ENCODE measurements around the gene NRIP1.

The NRIP1 gene

DNA sequence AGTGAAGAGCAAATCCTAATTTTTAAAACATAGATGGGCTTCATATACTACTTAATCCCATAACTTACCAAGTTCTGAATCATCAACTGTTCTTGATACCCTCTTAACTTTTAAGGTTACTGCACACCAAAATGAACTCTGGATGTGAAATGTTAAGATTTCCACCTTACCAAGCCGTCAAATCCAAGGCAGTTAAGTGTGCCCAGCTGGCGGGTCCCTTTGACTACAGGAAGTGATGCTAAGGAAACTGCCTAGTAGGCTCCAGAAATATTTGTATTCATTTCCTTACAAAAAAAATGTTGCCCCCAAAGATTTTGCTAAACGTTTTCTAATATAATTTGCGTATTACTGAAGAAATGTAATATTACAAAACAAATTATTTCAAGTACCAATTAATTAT is 10.7 kb downstream of the NRIP1 start:
- no peak for DNase-seq (ENCODE audit: low spot score)
- TF ChIP-seq, protein P1, sequence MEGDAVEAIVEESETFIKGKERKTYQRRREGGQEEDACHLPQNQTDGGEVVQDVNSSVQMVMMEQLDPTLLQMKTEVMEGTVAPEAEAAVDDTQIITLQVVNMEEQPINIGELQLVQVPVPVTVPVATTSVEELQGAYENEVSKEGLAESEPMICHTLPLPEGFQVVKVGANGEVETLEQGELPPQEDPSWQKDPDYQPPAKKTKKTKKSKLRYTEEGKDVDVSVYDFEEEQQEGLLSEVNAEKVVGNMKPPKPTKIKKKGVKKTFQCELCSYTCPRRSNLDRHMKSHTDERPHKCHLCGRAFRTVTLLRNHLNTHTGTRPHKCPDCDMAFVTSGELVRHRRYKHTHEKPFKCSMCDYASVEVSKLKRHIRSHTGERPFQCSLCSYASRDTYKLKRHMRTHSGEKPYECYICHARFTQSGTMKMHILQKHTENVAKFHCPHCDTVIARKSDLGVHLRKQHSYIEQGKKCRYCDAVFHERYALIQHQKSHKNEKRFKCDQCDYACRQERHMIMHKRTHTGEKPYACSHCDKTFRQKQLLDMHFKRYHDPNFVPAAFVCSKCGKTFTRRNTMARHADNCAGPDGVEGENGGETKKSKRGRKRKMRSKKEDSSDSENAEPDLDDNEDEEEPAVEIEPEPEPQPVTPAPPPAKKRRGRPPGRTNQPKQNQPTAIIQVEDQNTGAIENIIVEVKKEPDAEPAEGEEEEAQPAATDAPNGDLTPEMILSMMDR (IDR thresholded peaks at IDR 0.05; ENCODE audit: extremely low read depth, missing control alignments): no peak

DNA sequence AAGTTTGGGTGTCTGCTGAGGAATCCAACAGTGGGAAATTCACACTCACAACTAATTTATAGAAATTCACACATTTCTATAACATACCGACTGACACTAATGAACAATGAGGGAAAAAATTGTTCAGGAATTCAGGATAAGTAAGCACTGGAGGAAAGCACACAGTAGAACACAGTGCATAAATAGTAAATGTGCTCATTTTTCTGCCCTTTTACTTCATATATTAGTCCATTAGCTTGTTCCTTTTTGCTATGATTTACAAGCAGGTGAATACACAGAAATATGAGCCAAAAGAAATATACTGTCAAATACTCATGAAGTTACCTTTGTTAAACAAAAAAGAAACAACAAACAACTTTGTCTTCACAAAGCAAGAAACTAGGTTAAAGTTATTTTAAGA is 11.3 kb downstream of the NRIP1 start:
- TF ChIP-seq, protein P1 (IDR thresholded peaks at IDR 0.05; ENCODE audit: extremely low read depth, missing control alignments): no peak
- DNase-seq (ENCODE audit: low spot score): no peak

DNA sequence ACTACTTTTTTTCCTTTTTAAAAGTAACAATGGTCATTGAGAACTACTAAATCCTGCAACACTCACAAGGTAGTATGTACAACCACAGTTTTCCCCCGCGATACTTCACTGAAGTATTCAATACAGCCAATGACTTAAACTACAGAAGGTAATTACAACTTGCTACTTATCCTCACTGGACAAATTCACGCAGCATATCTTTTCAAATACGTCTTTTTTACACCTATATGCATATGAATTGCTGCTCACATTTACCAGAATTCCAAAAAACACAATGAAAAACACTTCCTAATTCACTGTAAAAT is 12.4 kb downstream of the NRIP1 start:
- TF ChIP-seq, protein P1 (IDR thresholded peaks at IDR 0.05; ENCODE audit: extremely low read depth, missing control alignments): no peak
- DNase-seq (ENCODE audit: low spot score): no peak

DNA sequence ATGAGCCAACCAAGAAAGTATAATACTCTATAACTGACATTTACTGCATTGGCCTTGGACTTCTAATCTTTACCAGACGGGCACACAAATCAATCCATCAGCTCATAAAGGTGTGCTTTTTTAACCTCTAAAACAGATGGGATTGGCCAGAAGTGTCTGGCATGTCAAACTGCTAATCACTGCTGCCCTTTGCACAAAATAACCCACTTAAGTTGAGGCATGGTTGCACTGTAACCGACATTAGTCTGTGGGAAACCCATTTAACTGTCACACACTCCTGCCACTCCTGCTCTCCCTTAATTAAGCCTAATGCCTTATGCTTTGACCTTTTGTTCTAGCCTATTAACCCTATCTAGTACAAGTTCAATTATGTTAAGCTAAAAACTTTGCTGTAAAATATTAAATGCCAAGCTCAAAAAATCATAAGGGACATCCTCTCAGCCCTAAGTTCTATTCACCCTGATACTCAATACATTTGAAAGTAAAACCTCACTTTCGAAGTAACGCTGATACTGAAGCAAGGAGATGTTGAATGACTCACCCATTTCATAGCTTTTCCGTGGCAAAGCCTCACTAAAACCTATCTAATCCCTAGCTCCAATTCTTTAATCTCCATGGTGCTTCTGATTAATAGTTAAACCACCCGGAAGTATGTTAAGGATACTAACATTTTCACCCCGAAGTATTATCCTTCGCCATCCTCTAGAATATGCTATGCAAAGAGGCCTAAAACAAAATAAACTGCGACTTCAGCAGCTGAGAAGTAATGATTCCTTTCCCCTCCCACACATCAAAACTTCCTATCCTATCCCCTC is 12.9 kb downstream of the NRIP1 start:
- TF ChIP-seq, protein P1 (IDR thresholded peaks at IDR 0.05; ENCODE audit: extremely low read depth, missing control alignments): no peak
- peak; percentile 50 for DNase-seq (ENCODE audit: low spot score)

DNA sequence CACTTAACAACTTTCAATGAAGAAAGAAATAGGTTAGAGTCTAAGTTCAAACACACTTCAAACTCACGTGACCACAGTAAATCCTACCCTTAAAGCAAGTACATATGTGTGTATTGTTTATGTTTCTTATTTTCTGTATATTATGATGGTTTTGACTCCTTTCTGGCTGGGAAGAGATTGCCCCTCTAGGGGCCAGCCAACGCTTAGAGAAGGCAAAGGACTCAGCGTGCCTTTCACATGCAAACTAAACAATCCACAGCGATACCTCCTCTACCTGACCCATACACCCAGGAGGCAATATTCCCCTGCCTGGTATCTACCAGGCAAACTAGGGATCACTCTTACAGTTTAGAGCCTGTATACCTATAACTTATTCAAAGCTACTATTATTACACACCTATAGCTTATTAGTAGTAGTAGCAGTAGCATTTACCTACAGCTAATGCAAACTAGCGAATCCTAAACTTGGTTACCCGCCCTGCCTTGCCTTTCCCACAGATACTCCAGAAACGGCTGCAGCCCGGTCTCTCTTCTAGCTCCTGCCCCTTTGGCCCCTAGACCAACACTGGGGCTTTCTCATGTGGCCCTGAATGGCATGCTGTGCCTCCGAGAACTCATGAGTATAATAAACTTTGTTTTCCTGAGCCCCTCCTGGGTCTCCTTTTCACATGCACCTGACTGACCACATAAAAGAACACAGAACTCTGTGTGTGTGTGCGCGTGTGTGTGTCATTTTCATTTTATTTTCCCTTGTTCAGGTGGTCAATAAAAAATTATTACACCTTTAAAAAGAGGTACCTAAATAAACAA is 14.0 kb downstream of the NRIP1 start:
- DNase-seq (ENCODE audit: low spot score): no peak

DNA sequence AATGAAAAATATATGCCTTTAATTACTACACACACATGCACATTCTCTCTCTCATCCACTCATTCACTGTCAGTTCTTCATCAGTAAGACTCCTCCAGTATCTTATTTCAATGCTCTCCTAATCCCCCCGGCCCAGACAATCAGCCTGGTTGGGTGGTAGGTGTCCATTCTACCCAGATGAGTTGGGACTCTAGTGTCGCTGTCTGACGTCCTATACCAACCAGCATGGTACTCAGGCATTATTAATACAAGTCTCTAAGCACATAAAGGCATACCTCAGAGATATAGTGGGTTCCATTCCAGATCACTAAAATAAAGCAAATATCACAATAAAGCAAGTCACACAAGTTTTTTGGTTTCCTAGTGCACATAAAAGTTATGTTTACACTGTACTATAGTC is 19.8 kb downstream of the NRIP1 start:
- no peak for DNase-seq (ENCODE audit: low spot score)
- TF ChIP-seq, protein P1 (IDR thresholded peaks at IDR 0.05; ENCODE audit: extremely low read depth, missing control alignments): no peak

More for the DNA sequence above, 14.0 kb downstream of the NRIP1 start:
- TF ChIP-seq, protein P1 (IDR thresholded peaks at IDR 0.05; ENCODE audit: extremely low read depth, missing control alignments): no peak

DNA sequence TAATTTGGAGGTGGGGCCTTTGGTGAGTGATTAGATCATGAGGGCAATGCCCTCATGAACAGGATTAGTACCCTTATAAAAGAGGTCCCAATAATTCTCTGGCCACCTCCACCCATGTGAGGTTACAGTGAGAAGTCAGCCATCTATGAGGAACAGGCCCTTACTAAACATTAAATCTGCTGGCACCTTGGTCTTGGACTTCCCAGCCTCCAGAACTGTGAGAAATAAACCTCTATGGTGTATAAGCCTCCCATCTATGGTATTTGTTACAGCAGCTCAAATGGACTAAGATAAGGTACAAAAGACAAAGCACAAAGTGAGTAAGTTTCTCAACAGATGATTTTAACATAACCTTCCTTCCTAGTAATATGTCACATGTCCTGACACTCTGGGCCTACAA is 22.3 kb downstream of the NRIP1 start:
- TF ChIP-seq, protein P1 (IDR thresholded peaks at IDR 0.05; ENCODE audit: extremely low read depth, missing control alignments): no peak
- no peak for DNase-seq (ENCODE audit: low spot score)

All from GM20000 (cell line).